CD4-positive, alpha-beta T cell treated with Interleukin-17A for 1 hour (primary cell): Measurements from ENCODE around the gene COA3.

Experiments used
- DNase-seq: peaks from one replicate; pipeline ENCODE4 v3.0.0-alpha.2; 2020

The COA3 gene, protein sequence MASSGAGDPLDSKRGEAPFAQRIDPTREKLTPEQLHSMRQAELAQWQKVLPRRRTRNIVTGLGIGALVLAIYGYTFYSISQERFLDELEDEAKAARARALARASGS

DNA sequence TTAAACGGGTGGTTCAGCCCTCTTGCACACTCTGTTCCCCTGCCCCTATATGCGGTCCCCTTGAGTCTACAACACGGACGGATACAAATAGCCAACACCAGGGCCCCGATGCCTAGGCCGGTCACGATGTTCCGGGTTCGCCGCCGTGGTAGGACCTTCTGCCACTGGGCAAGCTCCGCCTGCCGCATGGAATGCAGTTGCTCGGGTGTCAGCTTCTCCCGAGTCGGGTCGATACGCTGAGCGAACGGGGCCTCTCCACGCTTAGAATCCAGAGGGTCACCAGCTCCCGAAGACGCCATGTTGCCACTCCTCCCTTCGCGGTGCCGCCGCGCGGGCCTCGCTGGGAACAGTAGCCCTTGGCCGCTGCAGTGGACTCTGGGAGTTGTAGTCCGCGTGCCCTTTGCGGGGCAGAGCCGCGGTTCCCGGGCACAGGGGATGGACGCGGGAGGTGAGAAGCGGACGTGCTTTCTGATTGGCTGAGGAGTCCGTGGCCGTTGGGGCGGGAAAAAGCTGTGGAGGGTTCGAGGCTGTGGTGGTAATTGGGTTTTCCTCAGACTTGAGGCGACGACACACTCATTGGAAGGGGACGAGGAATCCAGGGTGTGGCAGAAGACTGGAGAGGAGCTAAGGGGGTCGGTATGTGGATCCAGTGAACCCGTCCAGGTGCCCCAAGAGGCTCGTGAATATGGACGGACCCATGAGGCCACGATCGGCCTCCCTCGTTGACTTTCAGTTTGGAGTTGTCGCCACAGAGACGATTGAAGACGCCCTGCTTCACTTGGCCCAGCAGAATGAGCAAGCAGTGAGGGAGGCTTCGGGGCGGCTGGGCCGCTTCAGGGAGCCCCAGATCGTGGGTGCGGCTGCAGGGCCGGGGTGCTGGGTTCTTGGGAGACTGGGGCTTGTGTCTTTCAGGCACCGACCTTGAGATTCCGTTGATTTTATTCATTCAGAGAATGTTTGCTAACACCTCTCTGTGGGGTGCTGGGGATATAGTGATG is at the start of gene COA3, which contains the start of gene CNTD1:
TSS of gene COA3 (minus strand) at position 322 of the 998 bp plus-strand sequence. CDS start at position 299, 23 bp downstream.
TSS of gene CNTD1 (plus strand) at position 479 of the 998 bp plus-strand sequence. CDS start at position 686, 207 bp downstream.
- peak; percentile 77 for DNase-seq

DNA sequence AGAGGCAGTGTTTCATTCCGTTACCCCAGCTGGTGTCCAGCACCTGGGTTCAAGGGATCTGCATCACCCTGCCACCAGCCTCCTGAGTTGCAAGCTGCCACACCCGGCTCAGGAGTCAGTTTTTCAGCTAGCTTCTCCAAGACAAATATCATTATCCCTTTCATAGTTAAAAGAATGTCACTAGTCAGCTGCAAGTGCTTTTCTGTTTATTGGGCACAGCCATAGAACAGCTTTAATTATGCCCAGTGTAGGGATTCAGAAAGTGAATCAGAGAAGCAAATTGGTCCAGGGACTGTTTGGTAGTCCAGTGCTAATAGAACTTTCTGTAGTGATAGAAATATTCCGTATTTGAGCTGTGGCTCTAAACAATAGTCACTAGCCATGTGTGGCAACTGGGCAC is 49.6 kb upstream of the COA3 start:
- DNase-seq = no peak

DNA sequence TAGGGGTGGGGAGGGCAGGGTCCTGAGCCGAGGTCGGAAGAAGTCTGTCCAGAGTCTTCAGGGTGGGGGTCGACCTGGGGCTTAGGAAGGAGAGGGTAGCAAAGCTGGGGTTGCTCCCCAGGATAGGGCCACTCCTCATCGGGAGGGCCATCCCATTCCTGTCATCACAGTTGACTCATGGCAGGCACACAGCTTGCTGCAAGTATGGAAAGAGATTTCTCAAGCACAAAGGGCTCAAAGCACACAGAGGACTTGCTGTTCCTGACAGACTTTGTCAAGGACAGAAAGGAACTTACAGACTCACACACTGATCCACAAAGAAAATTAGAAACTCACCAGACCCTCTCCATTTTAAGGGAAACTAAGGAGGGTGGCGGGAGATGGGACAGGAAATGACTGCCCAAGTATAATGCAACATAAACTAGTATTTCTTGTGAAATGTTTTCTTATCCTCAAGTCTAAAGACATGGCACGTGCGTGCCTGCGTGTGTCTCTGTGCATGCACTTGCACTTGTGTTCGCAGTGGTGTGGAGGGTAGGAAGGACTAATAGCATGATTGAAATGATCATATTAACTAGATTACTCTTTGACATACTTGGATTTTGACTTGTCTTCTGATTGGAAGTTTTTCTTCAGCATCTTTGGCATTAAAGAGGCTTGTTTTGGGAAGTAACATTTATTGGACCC is 48.2 kb upstream of the COA3 start:
- no peak for DNase-seq

DNA sequence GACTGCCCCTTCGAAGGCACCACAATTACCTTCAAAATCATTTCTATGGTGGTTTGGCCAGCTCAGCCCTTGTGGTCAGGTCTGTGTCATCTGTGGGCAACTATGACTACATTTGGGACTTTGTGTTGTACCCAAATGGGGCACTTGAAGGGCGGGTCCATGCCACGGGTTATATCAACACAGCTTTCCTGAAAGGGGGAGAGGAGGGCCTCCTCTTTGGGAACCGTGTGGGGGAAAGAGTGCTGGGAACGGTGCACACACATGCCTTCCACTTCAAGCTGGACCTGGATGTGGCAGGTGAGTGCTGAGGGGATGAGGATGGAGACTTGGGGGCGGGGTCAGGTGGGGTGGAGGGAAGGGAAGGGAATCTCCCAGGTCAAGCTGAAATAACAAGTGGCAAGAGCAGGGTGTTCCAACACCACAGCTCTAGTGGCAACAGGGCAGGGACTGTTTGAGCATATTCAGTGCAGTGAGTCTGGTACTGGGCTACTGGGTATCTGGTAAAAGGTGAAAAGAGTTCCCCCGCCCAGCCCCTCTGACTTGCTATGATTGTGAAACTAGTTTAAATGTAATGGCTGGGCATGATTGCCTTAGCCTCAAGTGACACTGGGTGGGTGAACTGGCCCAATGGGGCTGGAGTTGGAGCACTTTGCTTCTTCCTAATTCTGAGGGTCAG is 47.6 kb upstream of the COA3 start:
- DNase-seq = no peak

DNA sequence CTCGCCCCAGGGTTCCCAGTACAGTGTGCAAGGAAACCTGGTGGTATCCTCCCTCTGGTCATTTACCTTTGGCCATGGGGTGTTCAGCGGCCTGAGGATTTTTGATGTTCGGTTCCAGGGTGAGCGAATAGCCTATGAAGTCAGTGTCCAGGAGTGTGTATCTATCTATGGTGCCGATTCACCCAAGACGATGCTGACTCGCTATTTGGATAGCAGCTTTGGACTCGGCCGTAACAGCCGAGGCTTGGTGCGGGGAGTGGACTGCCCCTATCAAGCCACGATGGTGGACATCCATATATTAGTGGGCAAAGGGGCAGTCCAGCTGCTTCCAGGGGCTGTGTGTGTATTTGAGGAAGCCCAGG is 47.0 kb upstream of the COA3 start:
- no peak for DNase-seq

DNA sequence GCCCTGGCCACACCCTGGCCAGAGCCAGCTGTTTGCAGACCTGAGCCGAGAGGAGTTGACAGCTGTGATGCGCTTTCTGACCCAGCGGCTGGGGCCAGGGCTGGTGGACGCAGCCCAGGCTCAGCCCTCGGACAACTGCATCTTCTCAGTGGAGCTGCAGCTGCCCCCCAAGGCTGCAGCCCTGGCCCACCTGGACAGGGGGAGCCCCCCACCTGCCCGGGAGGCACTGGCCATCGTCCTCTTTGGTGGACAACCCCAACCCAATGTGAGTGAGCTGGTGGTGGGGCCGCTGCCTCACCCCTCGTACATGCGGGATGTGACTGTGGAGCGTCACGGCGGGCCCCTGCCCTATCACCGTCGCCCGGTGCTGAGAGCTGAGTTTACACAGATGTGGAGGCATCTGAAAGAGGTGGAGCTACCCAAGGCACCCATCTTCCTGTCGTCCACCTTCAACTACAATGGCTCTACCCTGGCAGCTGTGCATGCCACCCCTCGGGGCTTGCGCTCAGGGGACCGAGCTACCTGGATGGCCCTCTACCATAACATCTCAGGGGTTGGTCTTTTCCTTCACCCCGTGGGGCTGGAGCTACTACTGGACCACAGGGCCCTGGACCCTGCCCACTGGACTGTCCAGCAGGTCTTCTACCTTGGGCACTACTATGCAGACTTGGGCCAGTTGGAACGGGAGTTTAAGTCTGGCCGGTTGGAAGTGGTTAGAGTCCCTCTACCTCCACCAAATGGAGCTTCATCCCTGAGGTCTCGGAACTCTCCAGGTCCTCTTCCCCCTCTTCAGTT is 46.5 kb upstream of the COA3 start:
- no peak for DNase-seq

DNA sequence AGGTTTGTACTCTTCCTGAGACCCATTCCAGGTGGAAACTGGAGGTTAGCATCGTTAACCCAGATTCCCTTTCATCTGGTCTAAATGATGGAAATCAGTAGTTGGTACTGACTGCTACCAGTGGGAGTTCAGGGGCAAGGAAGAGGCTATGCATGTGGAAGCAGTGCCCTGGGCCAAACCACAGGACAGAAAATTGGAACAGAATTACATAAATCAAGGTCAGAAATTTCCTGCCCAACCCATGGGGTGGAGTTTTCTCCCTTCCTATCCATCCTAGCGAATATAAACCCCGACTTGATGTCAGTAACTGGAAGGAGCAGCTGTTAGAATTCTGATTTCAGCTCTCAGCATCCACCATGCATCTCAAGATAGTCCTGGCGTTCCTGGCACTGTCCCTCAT is 45.8 kb upstream of the COA3 start, which contains the start of gene AOC2:
TSS of gene AOC2 (plus strand) at position 310 of the 400 bp plus-strand sequence. CDS start at position 357, 47 bp downstream.
- DNase-seq = no peak

DNA sequence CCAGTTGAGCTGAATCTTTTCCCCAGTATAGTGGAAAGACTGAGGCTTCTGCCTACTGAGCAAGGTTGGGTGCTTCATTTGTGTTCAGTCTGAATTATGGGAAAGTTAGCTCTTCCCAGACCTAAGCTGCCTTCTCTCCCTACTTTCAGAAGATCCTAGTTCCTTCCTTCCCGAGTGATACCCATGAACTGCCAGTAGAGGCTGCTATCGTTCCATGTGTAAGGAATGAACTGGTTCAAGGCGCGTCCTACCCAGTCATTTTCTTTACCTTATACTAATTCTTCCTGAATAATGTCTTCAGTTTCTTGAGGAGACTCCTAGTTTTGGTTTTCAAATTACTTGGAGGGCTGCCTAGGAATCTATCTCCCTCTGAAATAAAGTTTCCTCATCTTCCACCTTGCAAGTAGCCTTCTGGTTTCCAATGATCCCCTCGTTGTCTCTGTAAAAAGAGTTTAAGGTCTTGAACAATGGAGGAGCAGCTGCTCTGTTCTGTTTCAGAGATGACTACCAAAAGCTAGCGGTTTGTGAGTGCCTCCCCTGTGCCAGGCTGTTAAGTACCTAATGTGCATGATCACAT is 44.9 kb upstream of the COA3 start:
- DNase-seq = peak; percentile 37

DNA sequence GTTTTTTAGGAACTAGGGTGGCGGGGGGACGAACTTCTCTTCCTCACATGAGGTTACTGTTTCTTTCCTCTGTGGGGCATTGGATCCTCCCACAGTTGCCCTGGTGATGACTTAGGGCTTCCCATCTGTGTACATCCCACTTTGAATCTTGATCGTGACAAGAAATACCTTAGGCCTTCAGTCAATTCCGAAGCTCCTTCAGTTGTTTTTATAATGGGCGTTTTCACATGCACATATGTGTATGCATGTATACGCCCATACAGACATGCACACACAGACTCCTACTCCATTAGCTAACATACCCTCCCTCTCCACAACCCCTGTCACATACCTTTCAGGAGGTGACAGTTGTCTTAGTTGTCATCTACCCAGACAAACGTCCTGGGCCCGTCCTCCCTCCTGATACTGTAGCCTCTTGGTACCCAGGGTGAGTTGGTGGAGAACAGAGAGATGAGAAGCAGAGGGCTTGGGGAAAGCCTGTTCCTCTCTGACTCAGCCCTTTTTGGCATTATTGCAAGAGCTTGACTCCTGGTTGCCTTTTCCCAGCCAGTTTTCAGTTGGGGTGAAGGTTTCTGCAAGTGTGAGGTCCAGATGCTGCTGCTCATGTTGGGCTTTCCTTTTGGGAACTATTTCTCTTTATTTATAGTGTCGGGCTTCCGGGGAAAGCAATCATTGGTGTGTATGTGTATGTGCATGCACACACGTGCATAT is 43.6 kb upstream of the COA3 start:
- DNase-seq = no peak

DNA sequence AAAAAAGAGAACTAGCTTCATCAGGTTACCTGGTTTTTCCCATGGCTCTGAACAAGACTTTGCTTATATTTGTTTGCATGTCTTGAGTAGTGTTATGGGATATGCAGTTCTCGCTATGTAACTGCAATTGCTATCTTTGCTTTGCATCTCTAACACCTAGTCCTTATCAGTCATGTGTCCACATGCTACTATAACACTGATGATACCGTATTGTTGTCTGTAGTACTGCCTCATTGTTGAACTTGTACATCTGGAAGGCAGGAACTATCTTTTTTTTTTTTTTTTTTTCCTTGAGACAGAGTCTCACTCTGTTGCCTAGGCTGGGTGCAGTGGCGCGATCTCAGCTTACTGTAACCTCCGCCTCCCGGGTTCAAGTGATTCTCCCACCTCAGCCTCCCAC is 37.2 kb upstream of the COA3 start:
- DNase-seq = no peak

DNA sequence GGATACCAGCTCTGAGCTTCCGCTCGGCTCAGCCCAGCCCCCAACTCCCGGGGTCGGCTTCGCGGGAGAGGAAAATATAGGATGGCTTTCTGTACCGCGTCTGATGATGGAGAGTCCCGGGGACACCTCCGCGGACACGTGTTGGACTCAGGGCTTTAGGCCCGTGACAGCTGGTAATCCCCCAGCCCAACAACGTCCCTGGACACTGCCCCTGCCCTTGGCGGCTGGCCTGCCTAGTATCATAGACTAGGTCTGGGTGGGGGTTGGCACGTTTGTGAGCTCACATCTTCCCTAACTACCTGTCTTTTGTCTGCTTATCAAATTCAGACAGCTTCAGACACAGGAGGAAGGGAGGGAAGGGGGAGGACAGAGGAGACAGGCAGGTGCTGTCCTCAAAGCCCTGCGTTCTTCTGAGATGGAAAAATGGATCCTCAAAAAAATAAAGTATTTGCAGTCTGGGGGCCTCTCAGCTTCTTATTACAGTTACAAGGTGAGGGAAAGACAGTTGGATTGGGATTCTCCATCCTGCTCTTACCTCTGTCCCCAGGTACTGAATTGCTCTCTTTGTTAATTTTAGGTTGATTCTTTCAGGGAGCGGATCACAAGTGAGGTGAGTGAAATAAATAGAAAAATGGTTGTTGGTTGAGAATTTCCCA is 35.4 kb upstream of the COA3 start:
- no peak for DNase-seq

DNA sequence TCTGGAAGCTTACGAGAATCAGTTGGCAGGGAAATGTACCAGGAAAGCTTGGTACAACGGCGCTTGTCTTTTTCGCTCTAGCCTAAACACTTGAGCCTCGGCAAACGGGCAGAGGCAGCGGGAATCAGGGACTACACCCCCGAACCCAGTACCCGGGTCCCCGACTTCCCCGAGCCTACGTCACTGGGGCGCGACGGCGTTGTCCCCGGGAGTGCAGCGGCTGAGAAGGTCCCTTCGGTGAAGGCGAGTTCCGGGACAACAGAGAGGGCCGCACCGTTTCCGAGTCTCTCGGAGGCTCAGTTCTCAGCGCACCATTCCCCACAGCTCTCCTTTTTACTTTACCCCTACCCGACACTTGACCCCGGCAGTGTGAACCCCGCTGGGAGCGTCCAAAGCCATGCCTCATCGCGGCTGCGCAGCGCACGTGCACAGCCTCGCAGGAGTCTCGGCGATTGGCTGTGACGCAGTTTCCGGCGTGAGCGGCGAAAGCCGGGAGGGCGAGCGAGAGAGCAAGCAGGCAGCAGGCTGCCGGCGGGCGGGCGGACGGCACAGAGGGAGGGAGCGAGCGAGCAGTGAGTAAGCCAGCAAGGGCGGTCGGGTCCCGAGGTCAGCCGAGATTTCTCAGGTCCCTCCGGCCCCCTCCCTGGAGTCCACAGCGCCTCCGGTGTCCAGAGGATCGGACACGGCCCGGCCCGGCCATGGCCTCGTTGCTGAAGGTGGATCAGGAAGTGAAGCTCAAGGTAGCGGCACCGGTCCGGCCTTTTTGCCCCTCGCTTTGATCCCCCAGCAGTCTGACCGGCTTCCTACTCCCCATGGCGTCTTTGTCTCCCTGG is 34.6 kb upstream of the COA3 start, which contains the start of gene PSME3:
TSS of gene PSME3 (plus strand) at position 464 of the 833 bp plus-strand sequence. CDS start at position 699, 235 bp downstream.
- peak; percentile 91 for DNase-seq

DNA sequence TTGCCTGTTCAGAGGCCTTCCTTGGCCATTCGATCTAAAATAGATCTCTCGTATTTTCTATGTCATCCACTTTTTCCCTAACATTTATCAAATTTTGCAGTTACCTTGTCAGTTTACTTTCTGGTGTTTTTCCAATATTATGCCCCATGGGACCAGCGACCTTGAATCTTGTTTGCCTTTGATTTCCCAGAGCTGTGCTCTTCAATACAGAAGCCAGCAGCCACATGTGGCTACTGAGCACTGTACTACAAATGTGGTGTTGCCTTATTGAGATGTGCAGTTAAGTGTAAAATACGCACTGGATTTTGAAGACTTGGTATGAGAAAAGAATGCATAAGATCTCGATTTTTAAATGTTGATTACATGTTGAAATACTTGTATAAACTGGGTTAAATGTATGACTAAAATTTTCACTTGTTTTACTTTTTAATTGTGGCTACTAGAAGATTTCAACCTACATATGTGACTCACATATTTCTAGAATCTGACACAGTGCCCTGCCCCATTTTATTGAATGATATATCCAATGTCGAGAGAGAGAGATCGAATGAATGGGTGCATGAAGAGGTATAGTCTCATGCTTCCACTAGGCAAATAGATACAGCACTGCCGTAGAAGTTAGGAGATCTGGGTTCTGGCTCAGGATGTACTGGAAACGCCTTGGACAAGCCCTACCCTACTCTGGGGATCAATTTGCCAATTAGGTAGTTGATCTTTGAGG is 33.9 kb upstream of the COA3 start:
- DNase-seq = no peak

DNA sequence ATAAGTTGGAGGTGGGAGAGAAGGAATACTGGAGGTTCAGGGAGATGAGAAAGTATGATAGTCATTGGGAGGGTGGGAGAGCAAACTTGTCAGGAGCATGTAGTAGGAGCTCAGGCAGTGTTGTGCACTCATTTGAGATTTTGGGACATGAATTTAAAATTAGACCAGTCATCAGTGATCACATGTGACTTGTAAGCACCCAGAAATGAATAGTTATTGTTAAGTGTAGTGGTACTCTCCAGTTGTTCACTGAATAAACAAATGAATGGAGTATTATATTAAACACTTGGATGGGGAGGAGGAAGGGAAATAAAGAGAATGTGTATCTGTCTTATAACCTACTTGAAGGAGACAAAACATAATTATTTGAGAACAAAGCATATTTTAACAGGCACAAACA is 32.5 kb upstream of the COA3 start:
- DNase-seq = no peak

DNA sequence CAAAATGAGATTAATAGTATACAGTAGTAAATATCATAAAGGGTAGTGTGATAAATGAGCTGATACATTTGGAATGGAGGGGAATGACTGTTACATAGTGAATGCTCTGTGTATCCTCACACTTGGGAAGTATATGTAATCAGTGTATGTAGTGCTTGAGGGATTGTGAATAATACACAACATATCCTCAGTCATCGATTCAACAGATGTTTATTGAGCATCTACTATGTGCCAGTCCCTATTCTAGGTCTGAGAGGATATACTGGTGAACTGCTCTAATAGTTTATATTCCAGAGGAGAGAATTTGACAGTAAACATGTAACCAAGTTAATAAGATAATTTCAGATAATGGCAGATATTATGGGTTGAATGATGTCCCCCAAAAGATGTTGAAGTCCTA is 29.0 kb upstream of the COA3 start:
- DNase-seq = no peak

DNA sequence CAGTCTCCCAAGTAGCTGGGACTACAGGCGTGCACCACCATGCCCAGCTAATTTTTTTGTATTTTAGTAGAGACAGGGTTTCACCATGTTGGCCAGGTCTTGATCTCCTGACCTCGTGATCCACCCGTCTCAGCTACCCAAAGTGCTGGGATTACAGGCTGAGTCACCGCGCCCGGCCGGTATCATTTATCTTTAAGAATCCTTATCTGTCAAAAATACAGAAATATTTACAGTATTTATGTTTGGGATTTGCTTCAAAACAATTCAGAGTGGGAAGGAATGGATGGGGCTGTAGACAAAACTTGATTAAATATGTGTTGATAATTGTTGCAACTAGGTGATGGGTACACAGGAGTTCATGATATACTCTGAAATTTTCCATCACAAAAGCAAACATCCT is 22.7 kb upstream of the COA3 start:
- no peak for DNase-seq

DNA sequence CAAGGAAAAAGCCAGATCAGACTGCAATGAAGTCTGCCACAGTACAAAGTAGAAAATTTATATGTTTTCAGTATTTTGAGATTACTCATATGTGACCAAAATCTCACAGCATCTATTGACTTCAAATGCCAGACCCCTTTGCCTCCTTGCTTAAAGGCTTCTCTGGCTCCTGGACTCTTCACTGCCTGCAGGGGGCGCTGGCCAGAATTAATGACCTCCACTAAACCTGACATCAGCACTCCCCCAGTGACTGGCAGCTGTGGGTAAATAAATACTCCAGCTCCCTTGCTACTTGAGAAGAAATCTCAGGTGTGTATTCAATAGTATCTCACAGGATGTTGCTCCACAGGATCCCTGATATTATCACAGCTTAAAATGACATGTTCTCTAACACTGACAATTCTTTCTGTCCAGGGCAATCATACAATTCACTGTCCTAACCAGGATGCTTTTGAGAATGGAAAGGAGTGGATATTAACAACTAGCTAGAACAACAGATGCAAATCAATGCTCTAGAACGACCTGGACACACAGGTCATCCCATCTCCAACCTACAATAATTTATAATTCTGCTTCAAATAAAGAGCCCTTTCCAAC is 21.5 kb upstream of the COA3 start:
- peak; percentile 72 for DNase-seq

DNA sequence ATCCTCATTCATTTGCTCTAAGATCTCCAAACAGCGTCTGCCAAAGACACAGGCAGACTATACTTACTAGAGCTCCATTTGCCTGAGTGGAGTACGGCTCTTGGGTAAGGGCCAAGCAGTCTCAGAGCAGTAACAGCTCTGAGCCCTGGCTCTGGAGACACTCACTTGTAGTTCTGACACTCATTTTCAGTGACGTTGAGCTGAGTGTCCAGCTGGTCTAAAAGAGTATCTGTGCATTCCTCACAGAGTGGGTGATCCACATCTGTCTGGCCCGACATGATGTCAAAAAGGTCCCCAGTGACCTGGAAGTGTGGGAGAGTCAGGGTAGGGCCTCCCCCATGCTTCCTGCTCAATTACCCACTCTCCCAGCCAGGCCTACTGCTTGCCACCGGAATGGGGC is 19.9 kb upstream of the COA3 start:
- no peak for DNase-seq
